ENCODE measurements around the gene NASP. TPM values are rescaled to one million over a fixed set of nuclear protein-coding genes. Genes with fewer than 3 reads are reported as not detected.

Gene NASP
- total and polyA plus RNA-seq, 2 experiments from 2014 or later = 294 to 1,039 TPM

GRCh38 chr1:45656573-45657226 lies 72.9 kb downstream of the NASP start:
- TF ChIP-seq, protein P1, sequence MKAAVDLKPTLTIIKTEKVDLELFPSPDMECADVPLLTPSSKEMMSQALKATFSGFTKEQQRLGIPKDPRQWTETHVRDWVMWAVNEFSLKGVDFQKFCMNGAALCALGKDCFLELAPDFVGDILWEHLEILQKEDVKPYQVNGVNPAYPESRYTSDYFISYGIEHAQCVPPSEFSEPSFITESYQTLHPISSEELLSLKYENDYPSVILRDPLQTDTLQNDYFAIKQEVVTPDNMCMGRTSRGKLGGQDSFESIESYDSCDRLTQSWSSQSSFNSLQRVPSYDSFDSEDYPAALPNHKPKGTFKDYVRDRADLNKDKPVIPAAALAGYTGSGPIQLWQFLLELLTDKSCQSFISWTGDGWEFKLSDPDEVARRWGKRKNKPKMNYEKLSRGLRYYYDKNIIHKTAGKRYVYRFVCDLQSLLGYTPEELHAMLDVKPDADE (IDR thresholded peaks at IDR 0.05) = no peak
- no peak for TF ChIP-seq ZNF462 (CRISPR knock-in tag; IDR thresholded peaks at IDR 0.05)
- no peak for TF ChIP-seq STAT1 (IDR thresholded peaks at IDR 0.05; ENCODE audit: unreplicated experiment)
- TF ChIP-seq NANOG (IDR thresholded peaks at IDR 0.05; ENCODE audit: borderline replicate concordance) = no peak
- Histone ChIP-seq H3F3A (replicated peaks; ENCODE audit: low read depth) (no peaks in the 10 kb centered on the region), H3K27me3 (ENCODE audit: insufficient read depth) (no peaks in the 10 kb centered on the region), H3K36me3 (ENCODE audit: insufficient read depth) (peaks cover 75% of the 10 kb centered on the region), H3K4me1 (ENCODE audit: insufficient read depth) (no peaks in the 10 kb centered on the region), H3K27ac (ENCODE audit: low read depth) (no peak overlapping the region), H4K20me1 (replicated peaks; ENCODE audit: insufficient read depth) (peaks cover 26% of the 10 kb centered on the region), H3K9me2 (ENCODE audit: insufficient read depth) (no peaks in the 10 kb centered on the region), H3K79me2 (replicated peaks; ENCODE audit: insufficient read depth) (peaks cover 53% of the 10 kb centered on the region), H3K4me3 (no peak overlapping the region), H2AFZ (no peak overlapping the region), H3K4me2 (no peak overlapping the region)
- H3K9me3 Mint-ChIP-seq = no peaks in the 10 kb centered on the region
- peaks cover 4% of the 10 kb centered on the region for H3K27me3 Mint-ChIP-seq (ENCODE audit: insufficient read depth, low read depth, poor library complexity)
- no peak for ATAC-seq
- no peak overlapping the region for H3K27ac Mint-ChIP-seq
- H3K4me1 Mint-ChIP-seq = peaks cover 8% of the 10 kb centered on the region
- no peak for DNase-seq (ENCODE audit: low spot score)
- H3K36me3 Mint-ChIP-seq (ENCODE audit: low read depth) = peaks cover 84% of the 10 kb centered on the region
- no peak overlapping the region for H3K4me3 Mint-ChIP-seq

- Mint-ChIP-seq H3K9me3 (no peaks in the 10 kb centered on the region), H3K27ac (no peak overlapping the region), H3K27me3 (ENCODE audit: insufficient read depth, low read depth, poor library complexity) (peaks cover 4% of the 10 kb centered on the region), H3K4me3 (no peak overlapping the region), H3K4me1 (peaks cover 8% of the 10 kb centered on the region), H3K36me3 (ENCODE audit: low read depth) (peaks cover 71% of the 10 kb centered on the region)
- Histone ChIP-seq H3K27me3 (ENCODE audit: insufficient read depth) (no peaks in the 10 kb centered on the region), H2AFZ (no peak overlapping the region), H3K36me3 (ENCODE audit: insufficient read depth) (peaks cover 65% of the 10 kb centered on the region), H3K4me3 (no peak overlapping the region), H3K27ac (ENCODE audit: low read depth) (no peak overlapping the region), H3K4me1 (ENCODE audit: insufficient read depth) (no peaks in the 10 kb centered on the region), H3F3A (replicated peaks; ENCODE audit: low read depth) (0 out of 2 replicates have a peak, but pooled peaks cover 5% of the 10 kb centered on the region), H4K20me1 (replicated peaks; ENCODE audit: insufficient read depth) (peaks cover 27% of the 10 kb centered on the region), H3K9me2 (ENCODE audit: insufficient read depth) (no peaks in the 10 kb centered on the region), H3K4me2 (no peak overlapping the region), H3K79me2 (replicated peaks; ENCODE audit: insufficient read depth) (peaks cover 62% of the 10 kb centered on the region)
- DNase-seq (ENCODE audit: low spot score) (no peak), ATAC-seq (no peak)
- TF ChIP-seq ZNF114 (CRISPR knock-in tag; IDR thresholded peaks at IDR 0.05) (no peak), ZNF331 (CRISPR knock-in tag; IDR thresholded peaks at IDR 0.05; ENCODE audit: low read depth) (no peak), POLR2AphosphoS5 (IDR thresholded peaks at IDR 0.05; ENCODE audit: low read depth) (no peak)
- TF ChIP-seq, protein P1 (IDR thresholded peaks at IDR 0.05) = no peak
These were observed 74.3 kb downstream of the NASP start for GRCh38 chr1:45658171-45658570.
